ENCODE data around the gene RELB.

Gene RELB

DNA sequence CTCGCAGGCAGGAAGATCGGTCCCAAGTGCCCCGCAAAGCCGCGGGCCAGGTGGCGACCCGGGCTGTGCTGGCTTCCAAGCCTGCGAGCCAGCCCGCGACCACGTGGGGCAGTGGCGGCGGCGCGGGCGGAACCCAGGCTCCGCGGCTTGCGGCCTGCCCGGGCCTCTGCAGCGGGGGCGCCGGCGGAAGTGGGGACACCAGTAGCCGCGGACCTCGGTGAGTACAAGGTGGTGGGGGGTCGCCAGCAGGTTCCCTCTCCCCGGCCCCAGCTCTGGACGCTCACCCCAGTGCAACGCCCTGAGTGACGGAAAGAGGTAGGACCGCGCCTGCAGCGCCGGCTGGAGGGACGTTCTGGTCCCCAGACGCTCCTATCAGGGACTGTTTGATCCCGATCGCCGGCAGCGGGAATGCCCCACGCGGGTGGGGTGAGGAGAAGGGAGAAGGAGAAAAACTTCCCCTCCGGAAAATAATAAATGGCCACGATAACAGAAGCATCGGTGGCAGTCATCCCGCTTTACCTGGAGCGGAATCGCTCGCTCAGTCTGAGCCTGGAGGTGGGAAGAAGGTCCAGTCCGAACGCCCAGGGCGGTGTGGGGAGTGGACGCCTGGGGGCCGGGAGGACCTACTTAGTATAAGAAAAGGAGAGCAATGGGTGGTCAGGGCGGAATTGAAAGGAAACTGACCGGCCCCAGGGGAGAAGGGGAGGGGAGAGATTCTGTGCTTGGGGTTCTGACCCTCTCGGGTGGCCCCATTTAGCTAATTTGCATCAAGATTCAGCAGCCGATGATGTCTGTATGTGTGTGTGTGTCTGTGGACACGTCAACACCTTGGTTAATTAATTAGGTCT is 78.0 kb downstream of the RELB start, which contains the start of gene GEMIN7:
GEMIN7 (plus strand) TSS at position 198 of the 848 bp plus-strand sequence. CDS start 10,855 bp downstream, outside the sequence.
- FAIRE-seq (no peak), DNase-seq (ENCODE audit: low spot score) (peak; percentile 48)

DNA sequence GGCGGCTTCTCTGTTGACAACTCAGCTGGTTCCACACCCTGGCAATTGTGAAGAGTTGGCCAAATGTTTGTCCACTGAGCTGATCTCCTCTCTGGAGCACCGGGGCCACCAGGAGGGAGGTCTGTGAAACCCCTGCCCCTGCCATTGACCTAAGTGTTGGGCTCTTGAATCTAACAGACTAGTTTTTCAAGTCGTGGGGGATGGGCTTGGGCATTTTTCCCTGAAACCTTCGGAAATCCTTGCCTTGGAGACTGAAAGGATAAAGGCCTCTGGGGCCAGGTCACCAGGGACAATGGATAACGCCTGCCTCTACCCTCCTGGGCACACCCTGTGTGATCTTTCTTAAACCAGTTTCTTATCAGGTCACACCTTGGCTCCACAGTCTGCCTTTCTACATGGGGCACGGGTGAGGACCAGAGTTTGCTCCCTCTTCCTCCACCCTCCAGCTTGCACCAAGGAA is 78.7 kb downstream of the RELB start:
- FAIRE-seq (no peak), DNase-seq (ENCODE audit: low spot score) (no peak)

DNA sequence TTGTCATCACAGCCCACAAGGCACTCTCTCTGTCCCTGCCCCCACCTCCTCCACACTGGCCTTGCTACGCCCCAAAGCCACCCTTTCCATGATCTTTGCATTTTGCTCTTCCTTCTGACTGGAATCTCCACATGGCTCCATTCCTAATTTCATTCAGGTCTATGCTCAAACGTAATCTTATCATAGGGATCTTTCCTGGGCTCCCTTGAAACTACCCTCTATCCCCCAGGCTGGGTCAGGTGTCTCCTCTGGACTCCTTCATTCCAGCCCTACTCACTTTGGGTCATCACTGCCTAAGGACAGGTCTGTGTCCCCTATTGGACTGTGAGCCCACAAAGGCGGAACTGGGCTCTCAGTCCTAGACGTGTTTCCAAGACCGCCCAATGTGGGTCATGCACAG is 80.9 kb downstream of the RELB start:
- DNase-seq (ENCODE audit: low spot score): no peak
- no peak for FAIRE-seq

DNA sequence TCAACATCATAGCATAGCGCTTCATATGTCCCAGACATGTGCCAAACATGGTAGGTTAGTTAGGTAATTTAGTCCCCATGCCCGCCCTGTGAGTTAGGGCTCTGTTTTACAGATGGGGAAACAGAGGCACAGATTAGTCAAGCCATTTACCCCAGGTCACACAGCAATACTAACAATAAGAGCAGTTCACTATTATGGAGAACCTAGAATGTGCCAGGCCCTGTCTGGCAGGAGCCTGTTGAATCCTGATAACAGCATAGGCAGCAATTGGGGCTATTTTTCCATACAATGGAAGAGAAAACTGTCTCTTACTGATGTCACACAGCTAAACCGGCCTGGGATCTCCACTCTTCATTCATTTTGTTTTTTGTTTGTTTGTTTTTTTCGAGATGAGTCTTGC is 85.2 kb downstream of the RELB start:
- FAIRE-seq: no peak
- DNase-seq (ENCODE audit: low spot score): no peak

DNA sequence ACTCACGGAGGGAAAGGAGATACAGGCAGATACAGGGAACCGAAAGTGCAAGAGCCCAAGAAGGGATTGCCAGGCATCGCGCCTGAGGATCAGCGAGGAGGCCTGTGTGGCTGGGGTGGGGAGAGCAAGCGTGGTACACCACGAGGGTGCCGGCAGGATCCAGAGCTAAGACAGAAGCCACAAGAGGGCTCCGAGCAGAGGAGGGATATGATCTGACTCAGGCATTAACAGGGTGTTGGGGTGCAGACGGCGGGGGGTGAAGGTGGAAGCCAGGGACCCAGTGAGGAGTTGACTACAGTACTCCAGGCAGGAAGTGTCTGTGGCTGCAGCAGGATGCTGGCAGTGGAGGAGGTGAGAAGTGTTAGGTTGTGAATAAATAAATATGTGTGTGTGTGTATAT is 86.3 kb downstream of the RELB start:
- DNase-seq (ENCODE audit: low spot score): no peak
- no peak for FAIRE-seq
